LNCaP clone FGC (cell line): ENCODE data around the gene KIF19.

Experiments used
- DNase-seq: peaks from one replicate; pipeline ENCODE4 v3.0.0-alpha.2; 2011; ENCODE audit warnings: low read depth
- H3K4me3 ChIP-seq: 2 replicates; pipeline ENCODE4 v1.5.1; 2011; ENCODE audit warnings: mild to moderate bottlenecking, low read depth, low read length, control low read depth
- CTCF ChIP-seq: IDR thresholded peaks from 2 replicates; pipeline ENCODE4 v1.5.1; 2012; ENCODE audit warnings: mild to moderate bottlenecking; ENCODE audit not compliant: control insufficient read depth, insufficient read depth; ENCODE audit errors: extremely low read depth

Gene KIF19

GRCh38 chr17:74318391-74318790 lies 7.6 kb upstream of the KIF19 start:
- no peak for DNase-seq
- H3K4me3 ChIP-seq = no peak overlapping the region
- no peak for TF ChIP-seq CTCF

- no peak for DNase-seq
- no peak for TF ChIP-seq CTCF
- no peak overlapping the region for H3K4me3 ChIP-seq
Observed at GRCh38 chr17:74324521-74324920, 1.5 kb upstream of the KIF19 start.

GRCh38 chr17:74325376-74325742 lies 667 bp upstream of the KIF19 start:
- TF ChIP-seq CTCF = no peak
- no peak overlapping the region for H3K4me3 ChIP-seq
- DNase-seq = no peak

GRCh38 chr17:74326506-74326905 lies 480 bp downstream of the KIF19 start:
- no peak overlapping the region for H3K4me3 ChIP-seq
- no peak for DNase-seq
- no peak for TF ChIP-seq CTCF

- no peak for TF ChIP-seq CTCF
- H3K4me3 ChIP-seq = no peak overlapping the region
- no peak for DNase-seq
Observed at GRCh38 chr17:74328487-74328886, 2.5 kb downstream of the KIF19 start.

GRCh38 chr17:74329378-74329777 lies 3.4 kb downstream of the KIF19 start:
- TF ChIP-seq CTCF = no peak
- H3K4me3 ChIP-seq = no peak overlapping the region
- no peak for DNase-seq

GRCh38 chr17:74330446-74330845 lies 4.4 kb downstream of the KIF19 start:
- TF ChIP-seq CTCF = no peak
- no peak overlapping the region for H3K4me3 ChIP-seq
- no peak for DNase-seq
